Fibroblast of pulmonary artery (primary cell): ENCODE measurements around the gene ZPR1.
"Not testable (repeated sequence)": the region's sequence is repeated elsewhere in the genome, so short reads cannot be mapped to it uniquely, and the experiment has no call there.

Experiments used
- DNase-seq: peaks from one replicate; pipeline ENCODE4 v3.0.0-alpha.2; 2010; ENCODE audit warnings: low read depth
- H3K4me3 ChIP-seq: replicated peaks from 2 replicates; pipeline ENCODE4 v1.5.1; 2011; ENCODE audit warnings: low read depth, mild to moderate bottlenecking, control low read depth, low read length, moderate library complexity
- CTCF ChIP-seq: IDR thresholded peaks from 2 replicates; pipeline ENCODE4 v1.5.1; 2011; ENCODE audit warnings: mild to moderate bottlenecking, control low read depth, low read length, inconsistent platforms; ENCODE audit errors: missing control alignments

Gene ZPR1

GRCh38 chr11:116774661-116775060 lies 13.2 kb downstream of the ZPR1 start:
- DNase-seq = no peak
- no peak overlapping the region for H3K4me3 ChIP-seq
- no peak for TF ChIP-seq CTCF

GRCh38 chr11:116773203-116774097 lies 14.4 kb downstream of the ZPR1 start:
- peak overlapping the region; percentile 96 for H3K4me3 ChIP-seq
- no peak for TF ChIP-seq CTCF
- DNase-seq = no peak

GRCh38 chr11:116772443-116773202 lies 15.2 kb downstream of the ZPR1 start, which contains the start of gene BUD13:
TSS of gene BUD13 (minus strand) at chr11:116772987. CDS start at chr11:116772964, 23 bp downstream.
- peak; percentile 81 for DNase-seq
- TF ChIP-seq CTCF = no peak
- peak within 1 kb of the TSS; percentile 96 for H3K4me3 ChIP-seq

- no peak for TF ChIP-seq CTCF
- no peak for DNase-seq
- H3K4me3 ChIP-seq = peak overlapping the region; percentile 96
These were observed 15.9 kb downstream of the ZPR1 start for GRCh38 chr11:116771935-116772334.

GRCh38 chr11:116762132-116762531 lies 25.7 kb downstream of the ZPR1 start:
- no peak overlapping the region for H3K4me3 ChIP-seq
- DNase-seq = no peak
- no peak for TF ChIP-seq CTCF

GRCh38 chr11:116756044-116756443 lies 31.8 kb downstream of the ZPR1 start:
- H3K4me3 ChIP-seq, DNase-seq: not testable (repeated sequence)

- no peak for DNase-seq
- TF ChIP-seq CTCF = no peak
- no peak overlapping the region for H3K4me3 ChIP-seq
These were observed 37.6 kb downstream of the ZPR1 start for GRCh38 chr11:116750070-116750718.
